ENCODE results near the gene MBOAT7. TPM values are rescaled to one million over a fixed set of nuclear protein-coding genes. Genes with fewer than 3 reads are reported as not detected.

Gene MBOAT7
- total and polyA plus RNA-seq, 2 of the 4 experiments (the other 2 are of a cell fraction): 11.3 to 121 TPM

DNA sequence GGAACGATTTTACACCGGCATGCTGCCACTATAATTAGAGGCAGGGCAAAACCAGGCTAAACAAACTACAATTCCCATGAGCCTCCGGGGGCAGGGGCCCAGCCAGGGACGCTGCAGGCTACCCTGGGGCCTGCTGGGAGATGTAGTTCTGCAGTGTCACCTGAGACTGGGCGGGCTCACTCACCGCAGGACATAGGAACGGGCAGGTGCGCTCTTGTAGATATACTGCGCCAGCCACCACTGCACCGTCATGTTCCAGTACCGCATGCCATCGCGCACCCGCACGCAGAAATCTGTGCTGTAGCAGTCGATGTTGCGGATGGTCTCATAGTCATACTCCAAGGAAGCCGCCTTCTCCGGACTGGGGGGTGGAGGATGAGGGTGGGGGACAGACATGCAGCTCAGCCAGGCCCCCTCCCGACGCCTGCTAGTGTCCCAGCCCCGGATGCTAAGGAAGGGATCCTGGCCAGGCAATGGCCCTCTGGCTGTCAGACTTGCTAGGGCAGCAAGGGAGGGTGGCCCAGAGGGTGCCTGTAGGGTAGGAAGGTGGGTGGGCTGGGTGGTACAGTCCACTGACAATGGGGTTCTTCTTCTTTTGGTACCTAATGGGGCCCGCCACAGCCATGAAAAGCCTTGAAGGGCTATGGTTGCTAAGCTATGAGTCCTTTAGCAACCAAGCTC lies 10.7 kb downstream of the MBOAT7 start:
- Histone ChIP-seq H3K4me2 (ENCODE audit: low read depth, low read length) (no peak overlapping the region), H4K8ac (ENCODE audit: low read depth in 2 of 2, low read length in 2 of 2) (no peak overlapping the region), H3K23ac (ENCODE audit: low read depth, low read length) (no peak overlapping the region), H3K79me1 (ENCODE audit: low read depth in 1 of 2, low read length in 2 of 2) (peaks cover 4 to 9% of the 10 kb centered on the region in 2 experiments; a peak in 3 of 4 replicates), H3K14ac (replicated peaks; ENCODE audit: low read depth, low read length) (no peak overlapping the region), H3K27me3 (ENCODE audit: control insufficient read depth, insufficient read depth, low read length) (no peaks in the 10 kb centered on the region), H2AK9ac (replicated peaks; ENCODE audit: low read depth, low read length, poor library complexity) (no peak overlapping the region), H3K18ac (ENCODE audit: low read depth, low read length) (no peak overlapping the region), H2BK15ac (ENCODE audit: low read depth, low read length) (no peak overlapping the region), H3K4me3 (ENCODE audit: insufficient read depth, low read depth, low read length) (no peak overlapping the region), H3K4me1 (ENCODE audit: control insufficient read depth, insufficient read depth, low read length) (no peaks in the 10 kb centered on the region), H3K9me1 (ENCODE audit: insufficient read depth, low read length) (no peaks in the 10 kb centered on the region), H3K56ac (ENCODE audit: extremely low read depth, insufficient read depth, low read length) (no peak overlapping the region), H3K4ac (ENCODE audit: low read depth, low read length) (no peak overlapping the region), H4K20me1 (ENCODE audit: insufficient read depth, low read length) (peaks cover 9% of the 10 kb centered on the region), H3K27ac (ENCODE audit: insufficient read depth, low read length) (no peak overlapping the region), H2BK5ac (ENCODE audit: low read depth, low read length, poor library complexity, severe bottlenecking) (no peak overlapping the region), H3K9ac (ENCODE audit: low read depth, low read length) (no peak overlapping the region), H3K36me3 (ENCODE audit: control insufficient read depth, insufficient read depth, low read length) (peaks cover 45% of the 10 kb centered on the region), H2AFZ (replicated peaks; ENCODE audit: low read length, poor library complexity) (no peak overlapping the region), H4K5ac (ENCODE audit: low read depth, low read length) (no peak overlapping the region), H2AK5ac (ENCODE audit: low read depth, low read length) (no peak overlapping the region), H4K91ac (ENCODE audit: insufficient read depth, low read depth, low read length) (no peak overlapping the region), H3K9me3 (ENCODE audit: control insufficient read depth, insufficient read depth, low read length) (no peaks in the 10 kb centered on the region), H2BK20ac (ENCODE audit: low read depth, low read length) (no peak overlapping the region), H2BK120ac (ENCODE audit: low read depth, low read length) (no peak overlapping the region)
- DNase-seq: no peak
- no TSS peak for BruUV-seq (replicated peaks)
- in situ Hi-C loops (cut with MboI; ENCODE audit: low sequenced_read_pairs): no loop called here
- ChIA-PET CTCF (no interaction called here), POLR2A (ENCODE audit: unreplicated experiment) (no interaction called here)
- ATAC-seq (ENCODE audit: low read depth): peak; percentile 56; the same call in 1 of the 2 replicates
- intact Hi-C loops (cut with micrococcal nuclease): no loop called here
- dilution Hi-C loops (cut with HindIII; ENCODE audit: low sequenced_read_pairs, unreplicated experiment): no loop called here
- 75% methylated on average over 16 of the region's 23 CpGs; no CpG with 5 or more reads in 1 of the 2 experiments for WGBS, 2 experiments (ENCODE audit: extremely low coverage in 2 of 2, insufficient read length in 1 of 2)
- TF ChIP-seq MAFK (IDR thresholded peaks at IDR 0.05; ENCODE audit: low read depth, low read length): no peak
- no peak for TF ChIP-seq BHLHE40 (IDR thresholded peaks at IDR 0.05; ENCODE audit: low read depth, low read length)
- no peak for TF ChIP-seq RFX5 (IDR thresholded peaks at IDR 0.05; ENCODE audit: low read depth, low read length)
- TF ChIP-seq POLR2A (IDR thresholded peaks at IDR 0.05; ENCODE audit: low read depth, low read length): no peak
- TF ChIP-seq ELK1 (IDR thresholded peaks at IDR 0.05; ENCODE audit: borderline replicate concordance, low read depth, low read length): no peak
- TF ChIP-seq FOS (IDR thresholded peaks at IDR 0.05; ENCODE audit: low read depth, low read length): no peak
- no peak for TF ChIP-seq CTCF (conservative IDR thresholded peaks at IDR 0.05; ENCODE audit: low read depth, low read length)
- TF ChIP-seq USF2 (IDR thresholded peaks at IDR 0.05; ENCODE audit: low read depth, low read length): no peak
- no peak for TF ChIP-seq CHD1 (IDR thresholded peaks at IDR 0.05; ENCODE audit: low read depth, low read length)
- TF ChIP-seq MXI1 (IDR thresholded peaks at IDR 0.05; ENCODE audit: borderline replicate concordance, low read depth, low read length): no peak
- TF ChIP-seq SMC3 (IDR thresholded peaks at IDR 0.05; ENCODE audit: low read depth, low read length): no peak
- TF ChIP-seq NFE2L2 (IDR thresholded peaks at IDR 0.05; ENCODE audit: low read depth, low read length): no peak
- no peak for TF ChIP-seq RCOR1 (IDR thresholded peaks at IDR 0.05; ENCODE audit: insufficient replicate concordance, low read length)
- TF ChIP-seq CEBPB (IDR thresholded peaks at IDR 0.05; ENCODE audit: low read depth, low read length): no peak
- TF ChIP-seq RAD21 (IDR thresholded peaks at IDR 0.05; ENCODE audit: low read length): no peak
- TF ChIP-seq MAZ (IDR thresholded peaks at IDR 0.05; ENCODE audit: borderline replicate concordance, low read depth, low read length): no peak

All from IMR-90 (cell line).